ENCODE measurements around the gene FAR1.

Gene FAR1

DNA sequence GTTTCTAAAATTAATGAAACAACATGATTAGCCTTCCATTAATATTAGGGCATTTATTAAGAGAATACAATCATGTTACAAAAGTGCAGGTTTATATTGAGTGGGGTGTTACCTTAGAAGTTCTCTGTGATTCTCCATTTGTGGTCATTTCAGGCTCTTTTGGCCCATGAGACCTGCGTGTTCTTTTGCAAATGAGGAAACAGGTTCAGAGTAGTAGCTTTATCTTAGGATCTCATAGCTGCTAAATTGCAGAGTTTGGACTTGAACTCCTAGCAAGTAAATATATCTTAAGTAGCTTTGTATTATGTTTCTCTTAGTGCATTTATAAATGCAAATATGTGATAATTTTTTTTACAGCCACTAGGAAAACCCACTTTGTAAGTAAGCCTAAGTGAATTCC is 18.3 kb downstream of the FAR1 start:
- no peak overlapping the region for H3K4me2 ChIP-seq (ENCODE audit: low read length)
- no peaks in the 10 kb centered on the region for H4K20me1 ChIP-seq (ENCODE audit: insufficient read depth, low read length)
- H3K4me1 ChIP-seq (ENCODE audit: insufficient read depth, low read length, severe bottlenecking), result no peaks in the 10 kb centered on the region
- no peaks in the 10 kb centered on the region for H3K9me3 ChIP-seq (ENCODE audit: low read length)
- H3K36me3 ChIP-seq (ENCODE audit: insufficient read depth, low read length), result peaks cover 39% of the 10 kb centered on the region
- no peaks in the 10 kb centered on the region for H3F3A ChIP-seq (ENCODE audit: insufficient read depth, low read length)
- no peaks in the 10 kb centered on the region for H3K27me3 ChIP-seq (ENCODE audit: insufficient read depth, low read length)
- no peak for TF ChIP-seq EZH2 (IDR thresholded peaks at IDR 0.05; ENCODE audit: borderline replicate concordance, low read length)
- TF ChIP-seq, protein P1, sequence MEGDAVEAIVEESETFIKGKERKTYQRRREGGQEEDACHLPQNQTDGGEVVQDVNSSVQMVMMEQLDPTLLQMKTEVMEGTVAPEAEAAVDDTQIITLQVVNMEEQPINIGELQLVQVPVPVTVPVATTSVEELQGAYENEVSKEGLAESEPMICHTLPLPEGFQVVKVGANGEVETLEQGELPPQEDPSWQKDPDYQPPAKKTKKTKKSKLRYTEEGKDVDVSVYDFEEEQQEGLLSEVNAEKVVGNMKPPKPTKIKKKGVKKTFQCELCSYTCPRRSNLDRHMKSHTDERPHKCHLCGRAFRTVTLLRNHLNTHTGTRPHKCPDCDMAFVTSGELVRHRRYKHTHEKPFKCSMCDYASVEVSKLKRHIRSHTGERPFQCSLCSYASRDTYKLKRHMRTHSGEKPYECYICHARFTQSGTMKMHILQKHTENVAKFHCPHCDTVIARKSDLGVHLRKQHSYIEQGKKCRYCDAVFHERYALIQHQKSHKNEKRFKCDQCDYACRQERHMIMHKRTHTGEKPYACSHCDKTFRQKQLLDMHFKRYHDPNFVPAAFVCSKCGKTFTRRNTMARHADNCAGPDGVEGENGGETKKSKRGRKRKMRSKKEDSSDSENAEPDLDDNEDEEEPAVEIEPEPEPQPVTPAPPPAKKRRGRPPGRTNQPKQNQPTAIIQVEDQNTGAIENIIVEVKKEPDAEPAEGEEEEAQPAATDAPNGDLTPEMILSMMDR (IDR thresholded peaks at IDR 0.05; ENCODE audit: low read length), result no peak
- peaks cover 95% of the 10 kb centered on the region for H3K79me2 ChIP-seq (ENCODE audit: insufficient read depth, low read length)
- no peak overlapping the region for H3K9ac ChIP-seq (ENCODE audit: low read length)
- no peak overlapping the region for H3K4me3 ChIP-seq (ENCODE audit: low read depth, low read length, poor library complexity, severe bottlenecking)
- H2AFZ ChIP-seq (ENCODE audit: low read length), result no peak overlapping the region
- H3K9me2 ChIP-seq (ENCODE audit: low read depth, low read length), result no peaks in the 10 kb centered on the region
- no peak overlapping the region for H3K27ac ChIP-seq (ENCODE audit: low read depth, low read length, poor library complexity, severe bottlenecking)

DNA sequence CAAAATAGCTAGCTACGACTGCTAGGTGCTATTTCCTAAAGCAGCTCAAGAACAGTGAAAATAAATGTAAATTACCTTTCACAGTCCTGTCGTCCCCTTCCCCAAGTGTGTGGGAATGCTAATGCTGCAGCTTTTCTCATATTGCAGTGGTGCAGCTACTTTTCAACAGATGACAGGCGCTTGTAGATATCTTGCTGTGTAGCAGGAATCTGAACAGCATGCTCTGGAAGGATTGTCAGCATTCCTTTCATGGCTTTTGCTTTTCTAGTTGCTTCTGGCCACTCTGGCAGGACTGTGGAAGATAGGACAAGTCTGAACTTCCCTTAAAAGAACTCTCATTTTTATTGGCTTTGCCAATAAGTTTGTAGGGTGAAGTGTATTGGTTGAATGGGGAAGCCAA is 18.8 kb downstream of the FAR1 start:
- Histone ChIP-seq H3K27ac (ENCODE audit: low read depth, low read length, poor library complexity, severe bottlenecking) (no peak overlapping the region), H3K9ac (ENCODE audit: low read length) (no peak overlapping the region), H3K79me2 (ENCODE audit: insufficient read depth, low read length) (peaks cover 95% of the 10 kb centered on the region), H3F3A (ENCODE audit: insufficient read depth, low read length) (no peaks in the 10 kb centered on the region), H3K9me3 (ENCODE audit: low read length) (no peaks in the 10 kb centered on the region), H3K4me2 (ENCODE audit: low read length) (no peak overlapping the region), H3K4me1 (ENCODE audit: insufficient read depth, low read length, severe bottlenecking) (no peaks in the 10 kb centered on the region), H3K36me3 (ENCODE audit: insufficient read depth, low read length) (peaks cover 39% of the 10 kb centered on the region), H3K9me2 (ENCODE audit: low read depth, low read length) (no peaks in the 10 kb centered on the region), H2AFZ (ENCODE audit: low read length) (no peak overlapping the region), H4K20me1 (ENCODE audit: insufficient read depth, low read length) (no peaks in the 10 kb centered on the region), H3K4me3 (ENCODE audit: low read depth, low read length, poor library complexity, severe bottlenecking) (no peak overlapping the region), H3K27me3 (ENCODE audit: insufficient read depth, low read length) (no peaks in the 10 kb centered on the region)
- TF ChIP-seq, protein P1 (IDR thresholded peaks at IDR 0.05; ENCODE audit: low read length), result no peak
- no peak for TF ChIP-seq EZH2 (IDR thresholded peaks at IDR 0.05; ENCODE audit: borderline replicate concordance, low read length)

DNA sequence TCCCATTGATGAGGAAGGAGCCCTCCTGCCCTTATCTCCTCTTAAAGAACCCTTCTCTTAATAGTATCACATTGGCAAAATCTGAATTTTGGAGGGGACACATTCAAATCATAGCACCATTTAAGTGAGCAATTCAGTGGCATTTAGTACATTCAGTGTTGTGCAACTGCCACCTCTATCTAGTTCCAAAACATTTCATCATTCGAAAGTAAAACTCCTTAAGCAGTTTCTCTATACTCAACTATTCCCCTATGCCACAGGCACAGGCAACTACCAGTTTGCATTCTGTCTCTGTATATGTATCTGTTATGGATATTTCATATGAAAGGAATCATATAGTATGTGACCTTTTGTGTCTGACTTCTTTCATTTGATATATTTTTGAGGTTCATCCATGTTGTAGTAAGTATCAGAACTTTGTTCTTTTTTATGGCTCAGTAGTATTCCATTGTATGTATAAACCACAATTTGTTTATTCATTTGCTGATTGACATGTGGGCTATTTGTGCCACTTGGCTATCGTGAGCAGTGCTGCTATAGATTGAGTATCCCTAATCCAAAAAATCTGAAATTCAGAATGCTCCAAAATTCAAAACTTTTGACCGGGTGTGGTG is 22.9 kb downstream of the FAR1 start:
- Histone ChIP-seq H3K9me3 (ENCODE audit: low read length) (no peaks in the 10 kb centered on the region), H3K9ac (ENCODE audit: low read length) (no peak overlapping the region), H3K36me3 (ENCODE audit: insufficient read depth, low read length) (peaks cover 41% of the 10 kb centered on the region), H3K79me2 (ENCODE audit: insufficient read depth, low read length) (peaks cover 75% of the 10 kb centered on the region), H3K9me2 (ENCODE audit: low read depth, low read length) (no peaks in the 10 kb centered on the region), H4K20me1 (ENCODE audit: insufficient read depth, low read length) (no peaks in the 10 kb centered on the region), H3K4me2 (ENCODE audit: low read length) (no peak overlapping the region), H3F3A (ENCODE audit: insufficient read depth, low read length) (no peaks in the 10 kb centered on the region), H3K27me3 (ENCODE audit: insufficient read depth, low read length) (no peaks in the 10 kb centered on the region), H3K4me1 (ENCODE audit: insufficient read depth, low read length, severe bottlenecking) (no peaks in the 10 kb centered on the region), H2AFZ (ENCODE audit: low read length) (no peak overlapping the region), H3K4me3 (ENCODE audit: low read depth, low read length, poor library complexity, severe bottlenecking) (no peak overlapping the region), H3K27ac (ENCODE audit: low read depth, low read length, poor library complexity, severe bottlenecking) (no peak overlapping the region)
- TF ChIP-seq, protein P1 (IDR thresholded peaks at IDR 0.05; ENCODE audit: low read length), result no peak
- no peak for TF ChIP-seq EZH2 (IDR thresholded peaks at IDR 0.05; ENCODE audit: borderline replicate concordance, low read length)

Data from OCI-LY1 (cell line).